WERI-Rb-1 (cell line): ENCODE measurements around the gene C7.

Experiments used
- DNase-seq: peaks from one replicate; pipeline ENCODE4 v3.0.0-alpha.2; 2020
- H3K27ac ChIP-seq: fragments of 250-450 bp; sonication (Bioruptor Pico); 2 replicates; pipeline ENCODE4 v1.5.1; 2020; ENCODE audit warnings: mild to moderate bottlenecking, moderate library complexity
- H3K27me3 ChIP-seq: fragments of 250-450 bp; sonication (Bioruptor Pico); 2 replicates; pipeline ENCODE4 v1.5.1; 2021; ENCODE audit warnings: mild to moderate bottlenecking, low read depth, moderate library complexity; ENCODE audit not compliant: insufficient read depth, severe bottlenecking
- H3K36me3 ChIP-seq: fragments of 250-450 bp; sonication (Bioruptor Pico); 2 replicates; pipeline ENCODE4 v1.5.1; 2020; ENCODE audit warnings: mild to moderate bottlenecking, moderate library complexity
- H3K4me3 ChIP-seq: 2 replicates; pipeline ENCODE4 v1.5.1; 2011; ENCODE audit warnings: low read depth, mild to moderate bottlenecking, control low read depth, low read length
- H3K9me3 ChIP-seq: fragments of 250-450 bp; sonication (Bioruptor Pico); 2 replicates; pipeline ENCODE4 v1.5.1; 2021; ENCODE audit warnings: mild to moderate bottlenecking, moderate library complexity; ENCODE audit not compliant: severe bottlenecking
- CTCF ChIP-seq: IDR thresholded peaks from 2 replicates; pipeline ENCODE4 v1.5.1; 2011; ENCODE audit warnings: low read depth, mild to moderate bottlenecking, control low read depth, inconsistent platforms, low read length

The C7 gene

GRCh38 chr5:40915341-40915926 is 6.1 kb downstream of the C7 start:
- no peaks in the 10 kb centered on the region for H3K27me3 ChIP-seq
- H3K27ac ChIP-seq: no peak overlapping the region
- no peaks in the 10 kb centered on the region for H3K36me3 ChIP-seq
- H3K9me3 ChIP-seq: no peaks in the 10 kb centered on the region
- no peak for DNase-seq
- TF ChIP-seq CTCF: no peak
- H3K4me3 ChIP-seq: no peak overlapping the region

GRCh38 chr5:40916226-40916625 is 6.9 kb downstream of the C7 start:
- no peaks in the 10 kb centered on the region for H3K27me3 ChIP-seq
- H3K4me3 ChIP-seq: no peak overlapping the region
- no peak overlapping the region for H3K27ac ChIP-seq
- no peaks in the 10 kb centered on the region for H3K9me3 ChIP-seq
- no peaks in the 10 kb centered on the region for H3K36me3 ChIP-seq
- no peak for TF ChIP-seq CTCF
- DNase-seq: no peak

GRCh38 chr5:40928886-40929448 is 19.7 kb downstream of the C7 start:
- H3K27ac ChIP-seq: no peak overlapping the region
- DNase-seq: no peak
- H3K36me3 ChIP-seq: no peaks in the 10 kb centered on the region
- H3K9me3 ChIP-seq: peaks cover 6% of the 10 kb centered on the region
- no peak for TF ChIP-seq CTCF
- H3K27me3 ChIP-seq: no peaks in the 10 kb centered on the region
- H3K4me3 ChIP-seq: no peak overlapping the region

GRCh38 chr5:40932766-40933165 is 23.5 kb downstream of the C7 start:
- H3K9me3 ChIP-seq: no peaks in the 10 kb centered on the region
- no peaks in the 10 kb centered on the region for H3K27me3 ChIP-seq
- H3K4me3 ChIP-seq: no peak overlapping the region
- H3K27ac ChIP-seq: no peak overlapping the region
- TF ChIP-seq CTCF: no peak
- DNase-seq: no peak
- no peaks in the 10 kb centered on the region for H3K36me3 ChIP-seq

DNA sequence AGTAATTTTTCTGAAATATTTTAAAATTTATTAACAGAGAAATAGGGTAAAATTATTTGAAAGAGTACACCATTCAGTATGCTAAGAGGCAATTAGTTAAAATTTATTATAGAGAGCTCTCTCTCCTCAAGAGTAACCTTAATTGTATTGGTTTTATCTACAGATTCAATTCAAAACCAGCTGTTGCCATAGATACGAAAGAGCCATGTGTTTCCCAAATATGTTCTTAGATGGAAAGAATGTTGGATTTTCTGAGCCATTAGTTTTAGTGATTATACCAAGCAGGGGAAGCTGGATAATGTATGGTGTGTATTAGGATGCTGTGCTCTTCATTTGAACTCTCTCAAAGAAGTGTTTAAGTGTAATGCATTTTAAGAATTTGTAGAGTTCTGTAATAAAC is 27.8 kb downstream of the C7 start:
- no peak overlapping the region for H3K4me3 ChIP-seq
- no peaks in the 10 kb centered on the region for H3K36me3 ChIP-seq
- no peak for DNase-seq
- no peaks in the 10 kb centered on the region for H3K27me3 ChIP-seq
- no peak for TF ChIP-seq CTCF
- H3K27ac ChIP-seq: no peak overlapping the region
- no peaks in the 10 kb centered on the region for H3K9me3 ChIP-seq

GRCh38 chr5:40939753-40940152 is 30.5 kb downstream of the C7 start:
- no peak overlapping the region for H3K4me3 ChIP-seq
- no peak for DNase-seq
- H3K36me3 ChIP-seq: no peaks in the 10 kb centered on the region
- TF ChIP-seq CTCF: no peak
- H3K27me3 ChIP-seq: no peaks in the 10 kb centered on the region
- no peak overlapping the region for H3K27ac ChIP-seq
- H3K9me3 ChIP-seq: no peaks in the 10 kb centered on the region
